ENCODE data around the gene ELFN1.

DNA sequence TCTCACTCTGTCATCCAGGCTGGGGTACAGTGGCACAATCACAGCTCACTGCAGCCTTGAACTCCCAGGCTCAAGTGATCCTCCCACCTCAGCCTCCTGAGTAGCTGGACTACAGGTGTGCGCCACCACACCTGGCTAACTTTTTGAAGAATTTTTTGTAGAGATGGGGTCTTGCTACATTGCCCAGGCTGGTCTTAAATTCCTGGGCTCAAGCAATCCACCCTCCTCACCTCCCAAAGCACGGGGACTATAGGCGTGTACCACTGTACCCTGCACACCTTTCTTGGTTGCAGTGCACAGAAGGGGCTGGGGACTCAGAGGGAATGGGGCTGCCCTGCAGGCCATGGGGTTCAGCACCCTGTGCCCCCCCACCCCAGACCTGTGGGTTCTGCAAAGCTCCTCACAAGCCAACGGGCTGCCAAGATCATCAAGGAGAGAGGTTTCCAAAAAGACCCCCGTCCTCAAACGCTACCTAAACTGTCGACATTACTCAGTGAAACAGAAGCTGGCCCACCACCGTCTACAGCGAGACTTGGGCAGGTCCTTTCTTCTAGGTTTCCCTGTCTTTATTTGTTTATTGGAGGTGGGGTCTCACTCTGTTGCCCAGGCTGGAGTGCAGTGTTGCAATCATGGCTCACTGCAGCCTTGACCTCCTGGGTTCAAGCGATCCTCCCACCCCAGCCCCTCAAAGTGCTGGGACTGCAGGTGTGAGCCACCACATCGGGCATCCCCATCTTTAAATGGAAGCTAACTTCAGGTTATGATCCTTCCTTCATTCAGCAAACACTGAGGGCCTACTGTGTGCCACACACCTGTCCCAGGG is 26.6 kb upstream of the ELFN1 start:
- TF ChIP-seq JUND (IDR thresholded peaks at IDR 0.05) (no peak), RAD21 (IDR thresholded peaks at IDR 0.05) (no peak)
- TF ChIP-seq, protein P1, sequence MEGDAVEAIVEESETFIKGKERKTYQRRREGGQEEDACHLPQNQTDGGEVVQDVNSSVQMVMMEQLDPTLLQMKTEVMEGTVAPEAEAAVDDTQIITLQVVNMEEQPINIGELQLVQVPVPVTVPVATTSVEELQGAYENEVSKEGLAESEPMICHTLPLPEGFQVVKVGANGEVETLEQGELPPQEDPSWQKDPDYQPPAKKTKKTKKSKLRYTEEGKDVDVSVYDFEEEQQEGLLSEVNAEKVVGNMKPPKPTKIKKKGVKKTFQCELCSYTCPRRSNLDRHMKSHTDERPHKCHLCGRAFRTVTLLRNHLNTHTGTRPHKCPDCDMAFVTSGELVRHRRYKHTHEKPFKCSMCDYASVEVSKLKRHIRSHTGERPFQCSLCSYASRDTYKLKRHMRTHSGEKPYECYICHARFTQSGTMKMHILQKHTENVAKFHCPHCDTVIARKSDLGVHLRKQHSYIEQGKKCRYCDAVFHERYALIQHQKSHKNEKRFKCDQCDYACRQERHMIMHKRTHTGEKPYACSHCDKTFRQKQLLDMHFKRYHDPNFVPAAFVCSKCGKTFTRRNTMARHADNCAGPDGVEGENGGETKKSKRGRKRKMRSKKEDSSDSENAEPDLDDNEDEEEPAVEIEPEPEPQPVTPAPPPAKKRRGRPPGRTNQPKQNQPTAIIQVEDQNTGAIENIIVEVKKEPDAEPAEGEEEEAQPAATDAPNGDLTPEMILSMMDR (IDR thresholded peaks at IDR 0.05; ENCODE audit: low read depth, low read length, missing input control), result no peak
